Natural killer cell (primary cell): Measurements from ENCODE around the gene ZAR1L. TPM values are rescaled to one million over a fixed set of nuclear protein-coding genes. Genes with fewer than 3 reads are reported as not detected.

Experiments used
- ATAC-seq, 3 donors: fragments of 150-1000 bp in 2 of 3; fragments of 200-7000 bp in 1 of 3; cut with Tn5 transposase; 1 replicate in 1 of 3; 2 replicates in 2 of 3; pipeline ENCODE4 v1.10.0; 2021; ENCODE audit warnings: mild to moderate bottlenecking in 2 of 3, moderate library complexity in 2 of 3
- DNase-seq, 2 donors: peaks; one replicate each; pipeline versions ENCODE4 v3.0.0 to v3.0.0-alpha.2; 2013 to 2021; ENCODE audit warnings: mixed read lengths in 1 of 2
- H3K27ac ChIP-seq: one replicate; pipeline ENCODE4 v1.5.1; 2013; ENCODE audit warnings: mild to moderate bottlenecking, low read length
- H3K27me3 ChIP-seq: one replicate; pipeline ENCODE4 v1.6.1; 2013; ENCODE audit warnings: low read length; ENCODE audit not compliant: control insufficient read depth, insufficient read depth
- H3K36me3 ChIP-seq: one replicate; pipeline ENCODE4 v1.6.1; 2013; ENCODE audit warnings: low read length; ENCODE audit not compliant: control insufficient read depth, insufficient read depth
- H3K4me1 ChIP-seq: one replicate; pipeline ENCODE4 v1.6.1; 2013; ENCODE audit warnings: low read length; ENCODE audit not compliant: control insufficient read depth, insufficient read depth
- H3K4me3 ChIP-seq: one replicate; pipeline ENCODE4 v1.5.1; 2013; ENCODE audit warnings: low read length
- H3K9me3 ChIP-seq: one replicate; pipeline ENCODE4 v1.6.1; 2013; ENCODE audit warnings: low read length; ENCODE audit not compliant: control insufficient read depth, insufficient read depth
- H3K27ac Mint-ChIP-seq, 2 donors: one replicate each; pipeline ENCODE4 v1.8.0; 2022; ENCODE audit warnings: mild to moderate bottlenecking in 2 of 2, mixed read lengths in 2 of 2, moderate library complexity in 1 of 2
- H3K27me3 Mint-ChIP-seq, 2 donors: one replicate each; pipeline ENCODE4 v1.8.0; 2022; ENCODE audit warnings: low read depth in 2 of 2, mixed read lengths in 2 of 2
- H3K36me3 Mint-ChIP-seq: one replicate; pipeline ENCODE4 v1.8.0; 2022; ENCODE audit warnings: mixed read lengths
- H3K4me1 Mint-ChIP-seq, 2 donors: one replicate each; pipeline ENCODE4 v1.8.0; 2022; ENCODE audit warnings: mixed read lengths in 2 of 2
- H3K4me3 Mint-ChIP-seq: one replicate; pipeline ENCODE4 v1.8.0; 2022; ENCODE audit warnings: mild to moderate bottlenecking, moderate library complexity, mixed read lengths
- H3K9me3 Mint-ChIP-seq, 2 donors: one replicate each; pipeline ENCODE4 v1.8.0; 2022; ENCODE audit warnings: mixed read lengths in 2 of 2
- CTCF ChIP-seq: fragments of 200-600 bp; IDR thresholded peaks from one replicate; pipeline ENCODE4 v1.8.0; 2022; ENCODE audit warnings: antibody characterized with exemption
- WGBS: methylation state at CpG from one replicate; pipeline ENCODE4 v1.1.7; 2013; ENCODE audit warnings: missing lambda C conversion rate; ENCODE audit not compliant: insufficient coverage; 5-methylcytosine and 5-hydroxymethylcytosine counted together
- intact Hi-C: fragments of 100-400 bp; cut with micrococcal nuclease; formaldehyde crosslinking; loops from one replicate; pipeline ENCODE4 v1.14.2; 2022
- total RNA-seq, 4 donors: library from RNA; stranded (reverse); fragments of 120-200 nt in 1 of 4; gene quantifications; one replicate each; pipeline versions ENCODE4 v1.2.3 to v1.2.4, GENCODE V29; 2013 to 2022

ZAR1L gene
- total RNA-seq, 3 donors from 2014 or later (not counting 1 experiment from before 2014, with no cell fraction given), result 0.23 TPM; not detected in 2

- 87% methylated on average over 4 of the region's 4 CpGs for WGBS
- no peaks in the 10 kb centered on the region for H3K4me1 ChIP-seq
- H3K36me3 ChIP-seq, result peaks cover 2% of the 10 kb centered on the region
- H3K27ac ChIP-seq, result no peak overlapping the region
- no peaks in the 10 kb centered on the region for H3K27me3 ChIP-seq
- H3K27me3 Mint-ChIP-seq, result no peaks in the 10 kb centered on the region
- intact Hi-C loops, result no loop called here
- H3K27ac Mint-ChIP-seq, result no peak overlapping the region
- ATAC-seq (no peak), DNase-seq (no peak)
- no peak for TF ChIP-seq CTCF
- no peaks in the 10 kb centered on the region for H3K9me3 ChIP-seq
- no peak overlapping the region for H3K4me3 ChIP-seq
- no peaks in the 10 kb centered on the region for H3K36me3 Mint-ChIP-seq
- H3K4me3 Mint-ChIP-seq, result no peak overlapping the region
- H3K9me3 Mint-ChIP-seq, result no peaks in the 10 kb centered on the region
- no peaks in the 10 kb centered on the region for H3K4me1 Mint-ChIP-seq
These were observed 43.0 kb downstream of the ZAR1L start for GRCh38 chr13:32272021-32272683.

- 94% methylated on average over 7 of the region's 7 CpGs for WGBS
- DNase-seq, result peak; percentile 33 to 68
- TF ChIP-seq CTCF, result peak; percentile 61
- Histone ChIP-seq H3K27me3 (no peaks in the 10 kb centered on the region), H3K4me3 (no peak overlapping the region), H3K36me3 (peaks cover 3% of the 10 kb centered on the region), H3K27ac (no peak overlapping the region), H3K9me3 (no peaks in the 10 kb centered on the region), H3K4me1 (no peaks in the 10 kb centered on the region)
- no peaks in the 10 kb centered on the region for H3K27me3 Mint-ChIP-seq
- peak in 1 of 3 donors; percentile 92 for ATAC-seq
- no peaks in the 10 kb centered on the region for H3K9me3 Mint-ChIP-seq
- H3K36me3 Mint-ChIP-seq, result no peaks in the 10 kb centered on the region
- intact Hi-C loops, result loop anchor here (10.0 kb wide), 1 partner anchor 177 kb away; no protein-coding TSS in a partner anchor
- no peak overlapping the region for H3K27ac Mint-ChIP-seq
- no peaks in the 10 kb centered on the region for H3K4me1 Mint-ChIP-seq
- no peak overlapping the region for H3K4me3 Mint-ChIP-seq
These were observed 47.2 kb downstream of the ZAR1L start for GRCh38 chr13:32267836-32268439.

- no peak overlapping the region for H3K4me3 ChIP-seq
- H3K4me1 ChIP-seq, result no peaks in the 10 kb centered on the region
These were observed 49.0 kb downstream of the ZAR1L start for GRCh38 chr13:32266130-32266529.

More at GRCh38 chr13:32266130-32266529, 49.0 kb downstream of the ZAR1L start:
- Histone ChIP-seq H3K27me3 (no peaks in the 10 kb centered on the region), H3K27ac (no peak overlapping the region), H3K36me3 (peaks cover 3% of the 10 kb centered on the region), H3K9me3 (no peaks in the 10 kb centered on the region)
- Mint-ChIP-seq H3K4me1 (no peaks in the 10 kb centered on the region), H3K4me3 (no peak overlapping the region), H3K27ac (no peak overlapping the region), H3K9me3 (no peaks in the 10 kb centered on the region), H3K36me3 (no peaks in the 10 kb centered on the region), H3K27me3 (no peaks in the 10 kb centered on the region)
- intact Hi-C loops, result loop anchor here (10.0 kb wide), 1 partner anchor 179 kb away; no protein-coding TSS in a partner anchor
- WGBS, result 100% methylated on average over 1 of the region's 1 CpG
- DNase-seq (no peak), ATAC-seq (no peak)
- TF ChIP-seq CTCF, result no peak
